ENCODE results near the gene NR3C2. TPM values are rescaled to one million over a fixed set of nuclear protein-coding genes. Genes with fewer than 3 reads are reported as not detected.

Gene NR3C2
- total RNA-seq, 1 experiment from 2014 or later, result 2.8 TPM

DNA sequence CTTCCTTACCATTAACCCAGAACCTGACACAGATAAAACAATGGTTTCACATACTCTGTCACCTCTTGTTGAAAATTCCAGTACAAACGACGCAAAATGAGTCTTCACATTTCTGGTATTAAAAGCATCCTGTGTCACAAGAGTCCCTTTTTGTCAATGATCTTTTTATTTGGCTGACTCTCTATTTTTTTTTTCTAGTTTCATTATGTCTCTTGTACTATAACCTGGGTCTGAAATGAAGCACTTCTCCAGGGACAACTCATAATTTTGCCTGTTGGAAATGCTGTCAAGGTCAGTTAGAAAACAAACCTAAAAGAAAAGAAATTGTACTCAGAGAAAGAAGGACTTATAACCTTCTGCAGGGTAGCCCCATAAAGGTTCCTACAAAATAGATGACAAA lies 93.1 kb downstream of the NR3C2 start:
- no peaks in the 10 kb centered on the region for H3F3A ChIP-seq (ENCODE audit: low read length, unreplicated experiment)
- no peaks in the 10 kb centered on the region for H3K4me1 ChIP-seq (ENCODE audit: insufficient read depth, low read length)
- H3K27me3 ChIP-seq (ENCODE audit: low read length), result no peaks in the 10 kb centered on the region
- POLR2A ChIA-PET (ENCODE audit: unreplicated experiment), result no interaction called here
- DNase-seq, result no peak
- H3K9me3 ChIP-seq (ENCODE audit: low read length), result no peaks in the 10 kb centered on the region
- no peak for ATAC-seq
- TF ChIP-seq, protein P1, sequence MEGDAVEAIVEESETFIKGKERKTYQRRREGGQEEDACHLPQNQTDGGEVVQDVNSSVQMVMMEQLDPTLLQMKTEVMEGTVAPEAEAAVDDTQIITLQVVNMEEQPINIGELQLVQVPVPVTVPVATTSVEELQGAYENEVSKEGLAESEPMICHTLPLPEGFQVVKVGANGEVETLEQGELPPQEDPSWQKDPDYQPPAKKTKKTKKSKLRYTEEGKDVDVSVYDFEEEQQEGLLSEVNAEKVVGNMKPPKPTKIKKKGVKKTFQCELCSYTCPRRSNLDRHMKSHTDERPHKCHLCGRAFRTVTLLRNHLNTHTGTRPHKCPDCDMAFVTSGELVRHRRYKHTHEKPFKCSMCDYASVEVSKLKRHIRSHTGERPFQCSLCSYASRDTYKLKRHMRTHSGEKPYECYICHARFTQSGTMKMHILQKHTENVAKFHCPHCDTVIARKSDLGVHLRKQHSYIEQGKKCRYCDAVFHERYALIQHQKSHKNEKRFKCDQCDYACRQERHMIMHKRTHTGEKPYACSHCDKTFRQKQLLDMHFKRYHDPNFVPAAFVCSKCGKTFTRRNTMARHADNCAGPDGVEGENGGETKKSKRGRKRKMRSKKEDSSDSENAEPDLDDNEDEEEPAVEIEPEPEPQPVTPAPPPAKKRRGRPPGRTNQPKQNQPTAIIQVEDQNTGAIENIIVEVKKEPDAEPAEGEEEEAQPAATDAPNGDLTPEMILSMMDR (conservative IDR thresholded peaks at IDR 0.05; ENCODE audit: low read depth, low read length), result no peak
- no peak for TF ChIP-seq EZH2phosphoT487 (IDR thresholded peaks at IDR 0.05; ENCODE audit: borderline replicate concordance, low read length)
- TF ChIP-seq EZH2 (IDR thresholded peaks at IDR 0.05; ENCODE audit: low read length, unreplicated experiment), result no peak
- intact Hi-C loops (cut with micrococcal nuclease), result no loop called here
- H3K36me3 ChIP-seq (ENCODE audit: low read depth, low read length), result no peaks in the 10 kb centered on the region
- H2AFZ ChIP-seq (ENCODE audit: low read length), result no peak overlapping the region
- no peaks in the 10 kb centered on the region for H4K20me1 ChIP-seq (ENCODE audit: low read length)
- H3K4me3 ChIP-seq (ENCODE audit: low read length), result no peak overlapping the region
- CTCF ChIA-PET, result no interaction called here
- no peak overlapping the region for H3K4me2 ChIP-seq (ENCODE audit: low read length)
- H3K27ac ChIP-seq (ENCODE audit: low read length), result no peak overlapping the region
- H3K79me2 ChIP-seq (ENCODE audit: low read length), result no peaks in the 10 kb centered on the region
- BruUV-seq (replicated peaks), result no TSS peak
- no peak overlapping the region for H3K9ac ChIP-seq (ENCODE audit: low read length)
- H3K9me2 ChIP-seq (replicated peaks; ENCODE audit: low read length), result no peaks in the 10 kb centered on the region

DNA sequence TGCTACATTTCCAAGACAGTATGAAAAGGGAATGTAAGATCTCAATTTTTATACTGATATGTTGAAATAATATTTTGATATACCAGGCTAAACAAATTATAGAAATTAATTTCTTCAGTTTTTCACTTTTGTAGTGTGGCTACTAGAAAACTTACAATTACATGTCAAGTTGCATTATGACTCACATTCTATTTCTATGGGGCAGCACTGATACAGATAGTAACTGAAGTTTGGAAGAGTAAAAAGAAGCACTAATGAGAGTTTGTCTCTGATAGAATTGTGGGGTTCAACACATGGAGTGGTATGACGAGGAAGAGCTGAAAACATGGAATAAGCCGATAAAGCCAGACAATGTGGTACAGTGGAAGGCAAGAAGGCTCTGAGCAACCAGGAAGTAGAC lies 95.6 kb downstream of the NR3C2 start:
- no peaks in the 10 kb centered on the region for H3K9me3 ChIP-seq (ENCODE audit: low read length)
- H3K4me1 ChIP-seq (ENCODE audit: insufficient read depth, low read length), result no peaks in the 10 kb centered on the region
- H3K36me3 ChIP-seq (ENCODE audit: low read depth, low read length), result no peaks in the 10 kb centered on the region
- no peaks in the 10 kb centered on the region for H4K20me1 ChIP-seq (ENCODE audit: low read length)
- no peak for DNase-seq
- no peaks in the 10 kb centered on the region for H3K79me2 ChIP-seq (ENCODE audit: low read length)
- H3K9ac ChIP-seq (ENCODE audit: low read length), result no peak overlapping the region
- intact Hi-C loops (cut with micrococcal nuclease), result no loop called here
- CTCF ChIA-PET, result no interaction called here
- no peak overlapping the region for H3K4me3 ChIP-seq (ENCODE audit: low read length)
- no peak overlapping the region for H3K27ac ChIP-seq (ENCODE audit: low read length)
- ATAC-seq, result no peak
- no peak overlapping the region for H3K4me2 ChIP-seq (ENCODE audit: low read length)
- no peak overlapping the region for H2AFZ ChIP-seq (ENCODE audit: low read length)
- H3K9me2 ChIP-seq (replicated peaks; ENCODE audit: low read length), result no peaks in the 10 kb centered on the region
- no TSS peak for BruUV-seq (replicated peaks)
- TF ChIP-seq EZH2 (IDR thresholded peaks at IDR 0.05; ENCODE audit: low read length, unreplicated experiment) (no peak), EZH2phosphoT487 (IDR thresholded peaks at IDR 0.05; ENCODE audit: borderline replicate concordance, low read length) (no peak)
- TF ChIP-seq, protein P1 (conservative IDR thresholded peaks at IDR 0.05; ENCODE audit: low read depth, low read length), result no peak
- no peaks in the 10 kb centered on the region for H3F3A ChIP-seq (ENCODE audit: low read length, unreplicated experiment)
- POLR2A ChIA-PET (ENCODE audit: unreplicated experiment), result no interaction called here
- H3K27me3 ChIP-seq (ENCODE audit: low read length), result no peaks in the 10 kb centered on the region

DNA sequence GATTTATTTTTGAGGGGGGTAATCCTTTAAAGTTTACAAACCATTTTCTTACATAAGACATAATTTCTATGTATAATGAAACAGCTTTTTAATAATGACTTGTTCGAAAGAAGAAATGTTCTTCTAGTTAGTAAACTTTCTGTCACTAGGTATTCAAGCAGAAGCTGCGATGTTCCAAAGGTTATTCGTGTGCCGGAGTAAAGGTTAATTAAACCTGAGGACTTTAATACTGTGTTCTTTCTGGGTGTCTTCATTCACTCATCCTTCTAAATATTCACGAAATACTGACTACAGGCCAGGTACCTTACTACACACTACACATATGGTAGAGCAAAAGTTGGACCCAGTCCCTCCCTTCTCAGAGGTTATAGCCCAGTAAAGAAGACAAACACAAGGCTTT lies 96.7 kb downstream of the NR3C2 start:
- H4K20me1 ChIP-seq (ENCODE audit: low read length), result no peaks in the 10 kb centered on the region
- ChIA-PET POLR2A (ENCODE audit: unreplicated experiment) (no interaction called here), CTCF (no interaction called here)
- TF ChIP-seq EZH2phosphoT487 (IDR thresholded peaks at IDR 0.05; ENCODE audit: borderline replicate concordance, low read length) (no peak), EZH2 (IDR thresholded peaks at IDR 0.05; ENCODE audit: low read length, unreplicated experiment) (no peak)
- TF ChIP-seq, protein P1 (conservative IDR thresholded peaks at IDR 0.05; ENCODE audit: low read depth, low read length), result no peak
- no peaks in the 10 kb centered on the region for H3F3A ChIP-seq (ENCODE audit: low read length, unreplicated experiment)
- no peak overlapping the region for H3K4me3 ChIP-seq (ENCODE audit: low read length)
- H3K9me3 ChIP-seq (ENCODE audit: low read length), result no peaks in the 10 kb centered on the region
- no TSS peak for BruUV-seq (replicated peaks)
- H2AFZ ChIP-seq (ENCODE audit: low read length), result no peak overlapping the region
- H3K4me1 ChIP-seq (ENCODE audit: insufficient read depth, low read length), result no peaks in the 10 kb centered on the region
- ATAC-seq, result no peak
- no peak overlapping the region for H3K9ac ChIP-seq (ENCODE audit: low read length)
- H3K27me3 ChIP-seq (ENCODE audit: low read length), result no peaks in the 10 kb centered on the region
- no peak overlapping the region for H3K27ac ChIP-seq (ENCODE audit: low read length)
- no peaks in the 10 kb centered on the region for H3K36me3 ChIP-seq (ENCODE audit: low read depth, low read length)
- no peaks in the 10 kb centered on the region for H3K9me2 ChIP-seq (replicated peaks; ENCODE audit: low read length)
- H3K79me2 ChIP-seq (ENCODE audit: low read length), result no peaks in the 10 kb centered on the region
- no peak for DNase-seq
- H3K4me2 ChIP-seq (ENCODE audit: low read length), result no peak overlapping the region
- intact Hi-C loops (cut with micrococcal nuclease), result no loop called here
